K562 (cell line): ENCODE measurements around the gene COL15A1. TPM values are rescaled to one million over a fixed set of nuclear protein-coding genes. Genes with fewer than 3 reads are reported as not detected.

ENCODE experiments used
- FOXA3 ChIP-seq, 2 experiments: fragments of 450-650 bp in 1 of 2; sonication (generic) in 1 of 2; formaldehyde crosslinking; IDR thresholded peaks in 1 of 2; conservative IDR thresholded peaks in 1 of 2; 2 replicates each; pipeline versions ENCODE4 v1.4.0 to v1.8.0; 2020 to 2022; ENCODE audit warnings: mild to moderate bottlenecking in 2 of 2, missing genetic modification reagents in 1 of 2
- HDAC2 ChIP-seq: fragments of 450-650 bp; IDR thresholded peaks from 2 replicates; pipeline ENCODE4 v1.6.1; 2016; ENCODE audit warnings: mild to moderate bottlenecking
- HSF4 ChIP-seq: fragments of 250-450 bp; sonication (Bioruptor Pico); IDR thresholded peaks from 2 replicates; pipeline ENCODE4 v2.1.2; 2022; ENCODE audit warnings: mild to moderate bottlenecking, moderate library complexity, borderline replicate concordance
- LARP7 ChIP-seq: fragments of 450-650 bp; IDR thresholded peaks from 2 replicates; pipeline ENCODE4 v1.6.1; 2016
- MAFF ChIP-seq: IDR thresholded peaks from 2 replicates; pipeline ENCODE4 v1.6.1; 2012; ENCODE audit warnings: low read length, improper control_type of control experiment
- NCOA1 ChIP-seq: fragments of 450-650 bp; IDR thresholded peaks from 2 replicates; pipeline ENCODE4 v1.6.1; 2016; ENCODE audit warnings: low read depth
- NCOA4 ChIP-seq: fragments of 450-650 bp; IDR thresholded peaks from 2 replicates; pipeline ENCODE4 v1.6.1; 2018; ENCODE audit warnings: mild to moderate bottlenecking; ENCODE audit not compliant: partially characterized antibody
- NFATC3 ChIP-seq: fragments of 450-650 bp; IDR thresholded peaks from 2 replicates; pipeline ENCODE4 v1.6.1; 2017; ENCODE audit warnings: mild to moderate bottlenecking
- NFRKB ChIP-seq: fragments of 450-650 bp; IDR thresholded peaks from 2 replicates; pipeline ENCODE4 v1.6.1; 2016; ENCODE audit warnings: low read depth
- PML ChIP-seq: IDR thresholded peaks from 2 replicates; pipeline ENCODE4 v1.6.1; 2012; ENCODE audit warnings: low read length, inconsistent platforms
- SNIP1 ChIP-seq: fragments of 450-650 bp; IDR thresholded peaks from 2 replicates; pipeline ENCODE4 v1.7.1; 2017; ENCODE audit warnings: low read depth, mild to moderate bottlenecking
- TCFL5 ChIP-seq: fragments of 250-450 bp; sonication (Bioruptor Pico); conservative IDR thresholded peaks from 2 replicates; pipeline ENCODE4 v1.6.1; 2021; ENCODE audit warnings: mild to moderate bottlenecking, moderate library complexity, matching md5 sums
- TRIM24 ChIP-seq, 2 experiments: fragments of 450-650 bp; IDR thresholded peaks; 2 replicates each; pipeline ENCODE4 v1.6.1; 2016
- VEZF1 ChIP-seq: fragments of 200-800 bp; sonication (Bioruptor generic); IDR thresholded peaks from 2 replicates; pipeline ENCODE4 v1.6.1; 2017; ENCODE audit warnings: missing genetic modification characterization, missing compliant biosample characterization
- ZBTB17 ChIP-seq: fragments of 450-650 bp; formaldehyde crosslinking; IDR thresholded peaks from 2 replicates; pipeline ENCODE4 v1.4.0; 2020; ENCODE audit warnings: mild to moderate bottlenecking
- ZBTB33 ChIP-seq: sonication (generic); formaldehyde crosslinking; IDR thresholded peaks from 2 replicates; pipeline ENCODE4 v1.8.1; 2023; ENCODE audit warnings: mild to moderate bottlenecking, missing genetic modification reagents
- ZKSCAN1 ChIP-seq: fragments of 150-350 bp; IDR thresholded peaks from 2 replicates; pipeline ENCODE4 v1.6.1; 2016; ENCODE audit warnings: low read depth, low read length
- ZMIZ1 ChIP-seq, 2 experiments: fragments of 150-350 bp in 1 of 2; IDR thresholded peaks; 2 replicates each; pipeline ENCODE4 v1.6.1; 2012 to 2016; ENCODE audit warnings: low read depth in 2 of 2, low read length in 2 of 2, mild to moderate bottlenecking in 1 of 2, moderate library complexity in 1 of 2
- ZNF224 ChIP-seq: sonication (generic); formaldehyde crosslinking; IDR thresholded peaks from 2 replicates; pipeline ENCODE4 v1.8.0; 2022; ENCODE audit warnings: mild to moderate bottlenecking, missing genetic modification reagents
- ZNF3 ChIP-seq: fragments of 250-450 bp; sonication (Bioruptor Pico); IDR thresholded peaks from 2 replicates; pipeline ENCODE4 v1.5.0; 2021; ENCODE audit warnings: mild to moderate bottlenecking, moderate library complexity
- ZNF408 ChIP-seq: fragments of 250-450 bp; sonication (Bioruptor Pico); IDR thresholded peaks from 2 replicates; pipeline ENCODE4 v1.4.0; 2020; ENCODE audit warnings: low read depth, mild to moderate bottlenecking, moderate library complexity
- polyA plus RNA-seq, 8 experiments: library from polyadenylated mRNA; depleted of rRNA in 4 of 8; stranded (reverse) in 5 of 8; unstranded in 3 of 8; fragments of >200 nt; fragmentation: Nextera tagmentation in 2 of 8; fragmentation: Illumina TruSeq in 1 of 8; extraction: Ambion mirVana in 2 of 8; extraction: Trizol in 1 of 8; gene quantifications; 2 replicates each; pipeline versions ENCODE4 v1.2.1 to v1.2.3, GENCODE V29; 2011 to 2014; ENCODE audit warnings: inconsistent platforms in 1 of 8, missing spikeins in 1 of 8
- total RNA-seq, 7 experiments: library from RNA; depleted of rRNA in 6 of 7; stranded (reverse); fragments of >200 nt in 6 of 7; fragmentation: Illumina TruSeq in 2 of 7; extraction: Trizol in 2 of 7; gene quantifications; 2 replicates each; pipeline versions ENCODE4 v1.2.1 to v1.2.3, GENCODE V29; 2011 to 2021; ENCODE audit warnings: low replicate concordance in 1 of 7
- TF ChIP-seq, protein P1 (sequence below): IDR thresholded peaks from 2 replicates; pipeline ENCODE4 v1.6.1; 2016; ENCODE audit warnings: missing genetic modification characterization, missing compliant biosample characterization
- TF ChIP-seq, protein P2 (sequence below): fragments of 250-450 bp; sonication (Bioruptor Pico); IDR thresholded peaks from 2 replicates; pipeline ENCODE4 v1.9.0; 2021; ENCODE audit warnings: mild to moderate bottlenecking

COL15A1 gene
- total and polyA plus RNA-seq, 9 of the 15 experiments (the other 6 are each of a cell fraction or from before 2014, with no cell fraction given) = 0.46 to 5.1 (median 2.6) TPM

DNA sequence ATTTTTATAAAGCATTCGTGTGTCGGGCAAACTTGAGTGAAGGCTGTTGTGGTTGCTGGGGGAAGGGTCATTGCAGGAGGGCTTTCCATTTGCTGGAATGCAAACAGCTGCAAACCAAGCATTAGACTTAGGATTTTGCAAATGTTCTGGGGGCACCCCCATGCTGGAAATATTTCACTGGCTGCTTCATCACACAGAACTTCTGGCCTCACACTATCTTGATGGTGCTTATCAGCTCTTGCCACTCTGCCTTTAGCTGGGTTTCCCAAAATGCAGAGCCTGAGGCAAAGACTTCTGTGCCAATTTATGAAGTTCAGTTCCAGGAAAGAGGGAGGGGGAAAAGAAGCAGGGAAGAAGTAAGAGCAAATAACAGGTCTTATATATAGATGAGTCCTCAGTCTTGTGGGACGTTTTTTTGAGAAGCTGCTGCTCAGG lies 8.6 kb upstream of the COL15A1 start (continued):
- TF ChIP-seq ZBTB33 = no peak
- TF ChIP-seq ZMIZ1 (IDR thresholded peaks at IDR 0.05; ENCODE audit: low read depth in 2 of 2, low read length in 2 of 2) = no peak
- no peak for TF ChIP-seq NCOA1
- TF ChIP-seq MAFF = no peak
- TF ChIP-seq HDAC2 = peak; percentile 40; the same call in 1 of the 2 replicates
- no peak for TF ChIP-seq ZNF408
- no peak for TF ChIP-seq PML
- no peak for TF ChIP-seq NCOA4
- TF ChIP-seq ZNF3 = no peak
- peak; percentile 59; the same call in 1 of the 2 replicates for TF ChIP-seq ZBTB17 (CRISPR knock-in tag)
- TF ChIP-seq NFRKB = no peak
- TF ChIP-seq NFATC3 = no peak
- TF ChIP-seq ZNF224 (CRISPR knock-in tag) = no peak
- no peak for TF ChIP-seq TCFL5 (CRISPR knock-in tag)
- peak in 1 of 2 experiments; percentile 31; a peak in 1 of 4 replicates for TF ChIP-seq TRIM24 (IDR thresholded peaks at IDR 0.05)
- TF ChIP-seq, protein P1, sequence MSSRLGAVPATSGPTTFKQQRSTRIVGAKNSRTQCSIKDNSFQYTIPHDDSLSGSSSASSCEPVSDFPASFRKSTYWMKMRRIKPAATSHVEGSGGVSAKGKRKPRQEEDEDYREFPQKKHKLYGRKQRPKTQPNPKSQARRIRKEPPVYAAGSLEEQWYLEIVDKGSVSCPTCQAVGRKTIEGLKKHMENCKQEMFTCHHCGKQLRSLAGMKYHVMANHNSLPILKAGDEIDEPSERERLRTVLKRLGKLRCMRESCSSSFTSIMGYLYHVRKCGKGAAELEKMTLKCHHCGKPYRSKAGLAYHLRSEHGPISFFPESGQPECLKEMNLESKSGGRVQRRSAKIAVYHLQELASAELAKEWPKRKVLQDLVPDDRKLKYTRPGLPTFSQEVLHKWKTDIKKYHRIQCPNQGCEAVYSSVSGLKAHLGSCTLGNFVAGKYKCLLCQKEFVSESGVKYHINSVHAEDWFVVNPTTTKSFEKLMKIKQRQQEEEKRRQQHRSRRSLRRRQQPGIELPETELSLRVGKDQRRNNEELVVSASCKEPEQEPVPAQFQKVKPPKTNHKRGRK (tag) = no peak
- TF ChIP-seq SNIP1 = no peak
- TF ChIP-seq, protein P2, sequence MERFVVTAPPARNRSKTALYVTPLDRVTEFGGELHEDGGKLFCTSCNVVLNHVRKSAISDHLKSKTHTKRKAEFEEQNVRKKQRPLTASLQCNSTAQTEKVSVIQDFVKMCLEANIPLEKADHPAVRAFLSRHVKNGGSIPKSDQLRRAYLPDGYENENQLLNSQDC = no peak
- TF ChIP-seq LARP7 = no peak
- no peak for TF ChIP-seq ZKSCAN1
- no peak; a peak in 1 of 4 replicates for TF ChIP-seq FOXA3 (CRISPR knock-in tag; conservative IDR thresholded peaks at IDR 0.05 in 1 of 2, IDR thresholded peaks at IDR 0.05 in 1 of 2)
- TF ChIP-seq VEZF1 = peak; percentile 60; the same call in 1 of the 2 replicates
- no peak for TF ChIP-seq HSF4
